ENCODE results near the gene PLXNA1. TPM values are rescaled to one million over a fixed set of nuclear protein-coding genes. Genes with fewer than 3 reads are reported as not detected.

Gene PLXNA1
- total RNA-seq, 1 donor from 2014 or later: 50.0 TPM

GRCh38 chr3:126964950-126965349 is 18.0 kb upstream of the PLXNA1 start:
- no peak for DNase-seq (ENCODE audit: extremely low read depth, low read depth, low spot score)

- no peak for DNase-seq (ENCODE audit: extremely low read depth, low read depth, low spot score)
Observed at GRCh38 chr3:126965526-126966080, 17.3 kb upstream of the PLXNA1 start.

GRCh38 chr3:126967386-126967785 is 15.5 kb upstream of the PLXNA1 start:
- DNase-seq (ENCODE audit: extremely low read depth, low read depth, low spot score): no peak

- no peak for DNase-seq (ENCODE audit: extremely low read depth, low read depth, low spot score)
Observed at GRCh38 chr3:126968391-126969390, 14.2 kb upstream of the PLXNA1 start.

GRCh38 chr3:126969586-126969985 is 13.3 kb upstream of the PLXNA1 start:
- no peak for DNase-seq (ENCODE audit: extremely low read depth, low read depth, low spot score)

- DNase-seq (ENCODE audit: extremely low read depth, low read depth, low spot score): no peak
Observed at GRCh38 chr3:126970101-126970500, 12.8 kb upstream of the PLXNA1 start.

GRCh38 chr3:126970921-126971320 is 12.0 kb upstream of the PLXNA1 start:
- no peak for DNase-seq (ENCODE audit: extremely low read depth, low read depth, low spot score)

GRCh38 chr3:126971891-126972351 is 11.0 kb upstream of the PLXNA1 start:
- no peak for DNase-seq (ENCODE audit: extremely low read depth, low read depth, low spot score)

- no peak for DNase-seq (ENCODE audit: extremely low read depth, low read depth, low spot score)
Observed at GRCh38 chr3:126972866-126973265, 10.0 kb upstream of the PLXNA1 start.

- no peak for DNase-seq (ENCODE audit: extremely low read depth, low read depth, low spot score)
Observed at GRCh38 chr3:126973814-126974213, 9.1 kb upstream of the PLXNA1 start.

- no peak for DNase-seq (ENCODE audit: extremely low read depth, low read depth, low spot score)
Observed at GRCh38 chr3:126974756-126975155, 8.2 kb upstream of the PLXNA1 start.

GRCh38 chr3:126976906-126977305 is 6.0 kb upstream of the PLXNA1 start:
- DNase-seq (ENCODE audit: extremely low read depth, low read depth, low spot score): no peak

- no peak for DNase-seq (ENCODE audit: extremely low read depth, low read depth, low spot score)
Observed at GRCh38 chr3:126977821-126978220, 5.1 kb upstream of the PLXNA1 start.

GRCh38 chr3:126978291-126978690 is 4.6 kb upstream of the PLXNA1 start:
- no peak for DNase-seq (ENCODE audit: extremely low read depth, low read depth, low spot score)

GRCh38 chr3:126979046-126979628 is 3.8 kb upstream of the PLXNA1 start:
- DNase-seq (ENCODE audit: extremely low read depth, low read depth, low spot score): no peak

GRCh38 chr3:126980266-126980811 is 2.6 kb upstream of the PLXNA1 start:
- no peak for DNase-seq (ENCODE audit: extremely low read depth, low read depth, low spot score)

- DNase-seq (ENCODE audit: extremely low read depth, low read depth, low spot score): no peak
Observed at GRCh38 chr3:126982126-126982470, 817 bp upstream of the PLXNA1 start.

GRCh38 chr3:126983276-126983652 is 349 bp downstream of the PLXNA1 start:
- no peak for DNase-seq (ENCODE audit: extremely low read depth, low read depth, low spot score)

GRCh38 chr3:126983653-126984390 is 907 bp downstream of the PLXNA1 start:
- DNase-seq (ENCODE audit: extremely low read depth, low read depth, low spot score): no peak

- DNase-seq (ENCODE audit: extremely low read depth, low read depth, low spot score): no peak
Observed at GRCh38 chr3:126984391-126985131, 1.6 kb downstream of the PLXNA1 start.

Data from glomerular endothelial cell (primary cell).